Loucy (cell line): Measurements from ENCODE around the gene TCN2.

Experiments
- EZH2phosphoT487 ChIP-seq: fragments of 200-600 bp; IDR thresholded peaks from 2 replicates; pipeline ENCODE4 v1.6.1; 2018; ENCODE audit warnings: antibody characterized with exemption, mild to moderate bottlenecking, moderate library complexity, borderline replicate concordance
- TF ChIP-seq, protein P1 (sequence below): fragments of 200-600 bp; sonication (generic); conservative IDR thresholded peaks from 2 replicates; pipeline ENCODE4 v1.5.1; 2014; ENCODE audit warnings: mild to moderate bottlenecking, antibody characterized with exemption, low read length

DNA sequence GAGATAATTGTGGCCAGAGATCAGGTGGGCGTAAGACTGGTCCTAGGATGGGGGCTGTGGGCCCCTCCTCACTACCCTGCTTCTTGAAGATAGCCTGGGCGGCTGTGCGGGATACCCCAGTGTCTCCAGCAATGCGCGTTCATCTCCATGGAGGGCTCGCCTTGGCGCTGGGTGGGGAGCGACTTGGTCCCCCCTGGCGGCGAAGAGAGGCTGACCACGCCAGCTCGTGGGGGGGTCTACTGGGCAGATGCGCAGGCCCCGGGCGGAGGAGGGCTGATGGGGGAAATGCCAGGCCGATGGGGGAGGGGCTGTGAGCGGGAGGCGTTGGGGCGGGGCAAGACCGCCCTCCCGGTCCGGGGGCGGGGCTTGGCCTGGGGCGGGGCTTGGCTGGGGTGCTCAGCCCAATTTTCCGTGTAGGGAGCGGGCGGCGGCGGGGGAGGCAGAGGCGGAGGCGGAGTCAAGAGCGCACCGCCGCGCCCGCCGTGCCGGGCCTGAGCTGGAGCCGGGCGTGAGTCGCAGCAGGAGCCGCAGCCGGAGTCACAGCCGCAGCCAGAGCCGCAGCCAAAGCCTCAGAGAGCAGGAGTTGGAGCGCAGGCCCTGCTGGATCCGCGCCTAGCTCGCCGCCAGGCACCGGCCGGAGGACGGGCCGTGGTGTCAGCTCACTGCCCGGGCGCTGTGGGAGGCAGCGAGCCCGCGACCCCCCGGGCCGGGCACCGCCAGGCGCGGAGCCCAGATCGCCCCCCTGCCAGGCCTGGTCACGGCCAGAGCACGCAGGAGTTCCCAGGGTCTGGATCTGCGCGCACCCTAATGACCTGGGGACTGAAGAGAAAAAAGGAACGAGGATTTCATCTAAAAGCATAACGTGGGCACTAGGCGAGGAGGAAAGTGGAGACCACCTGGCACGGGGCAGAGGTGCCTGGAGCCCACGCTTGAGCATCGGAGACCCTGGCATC, 28.6 kb downstream of the TCN2 start, which contains the start of gene SLC35E4:
- TF ChIP-seq, protein P1, sequence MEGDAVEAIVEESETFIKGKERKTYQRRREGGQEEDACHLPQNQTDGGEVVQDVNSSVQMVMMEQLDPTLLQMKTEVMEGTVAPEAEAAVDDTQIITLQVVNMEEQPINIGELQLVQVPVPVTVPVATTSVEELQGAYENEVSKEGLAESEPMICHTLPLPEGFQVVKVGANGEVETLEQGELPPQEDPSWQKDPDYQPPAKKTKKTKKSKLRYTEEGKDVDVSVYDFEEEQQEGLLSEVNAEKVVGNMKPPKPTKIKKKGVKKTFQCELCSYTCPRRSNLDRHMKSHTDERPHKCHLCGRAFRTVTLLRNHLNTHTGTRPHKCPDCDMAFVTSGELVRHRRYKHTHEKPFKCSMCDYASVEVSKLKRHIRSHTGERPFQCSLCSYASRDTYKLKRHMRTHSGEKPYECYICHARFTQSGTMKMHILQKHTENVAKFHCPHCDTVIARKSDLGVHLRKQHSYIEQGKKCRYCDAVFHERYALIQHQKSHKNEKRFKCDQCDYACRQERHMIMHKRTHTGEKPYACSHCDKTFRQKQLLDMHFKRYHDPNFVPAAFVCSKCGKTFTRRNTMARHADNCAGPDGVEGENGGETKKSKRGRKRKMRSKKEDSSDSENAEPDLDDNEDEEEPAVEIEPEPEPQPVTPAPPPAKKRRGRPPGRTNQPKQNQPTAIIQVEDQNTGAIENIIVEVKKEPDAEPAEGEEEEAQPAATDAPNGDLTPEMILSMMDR, result peak; percentile 42
- no peak for TF ChIP-seq EZH2phosphoT487
